ENCODE results near the gene PEX5L. TPM values are rescaled to one million over a fixed set of nuclear protein-coding genes. Genes with fewer than 3 reads are reported as not detected.

Gene PEX5L
- polyA plus RNA-seq, 6 donors from 2014 or later: 0.13 TPM; not detected in 5

DNA sequence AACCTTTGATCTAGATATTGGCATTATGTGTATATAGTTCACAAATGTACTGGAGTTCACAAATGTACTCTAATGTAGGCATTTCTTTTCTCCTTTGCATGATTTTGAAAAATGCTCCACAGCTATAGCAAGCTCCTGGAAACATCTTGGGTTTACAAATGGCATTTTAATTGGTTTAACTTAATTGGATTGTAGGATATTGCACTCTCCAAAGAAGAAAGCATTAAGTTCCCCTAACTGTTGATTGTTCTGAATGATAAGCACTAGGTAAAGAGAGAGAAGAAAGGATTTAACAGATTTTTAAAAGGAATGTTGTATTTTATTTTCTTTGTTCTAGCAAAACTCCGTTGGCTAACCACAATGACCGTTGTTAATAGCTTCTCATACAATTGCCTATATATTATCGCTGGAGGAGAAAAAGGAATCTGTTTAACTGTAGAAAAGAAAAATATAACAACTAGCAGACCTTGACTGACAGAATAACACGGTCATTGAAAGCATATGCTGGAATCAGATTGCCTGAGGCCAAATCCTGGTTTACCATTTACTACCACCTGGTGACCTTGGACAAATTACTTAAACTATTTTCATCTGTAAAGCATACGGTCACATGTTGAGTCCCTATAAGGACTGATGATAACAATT lies 170.8 kb downstream of the PEX5L start:
- Mint-ChIP-seq H3K27me3 (peaks cover 0 to 6% (median 0%) of the 10 kb centered on the region in 3 donors), H3K36me3 (no peaks in the 10 kb centered on the region), H3K9me3 (peaks cover 0 to 4% (median 0%) of the 10 kb centered on the region in 7 donors), H3K4me3 (no peak overlapping the region), H3K4me1 (no peaks in the 10 kb centered on the region), H3K27ac (no peak overlapping the region)
- DNase-seq: no peak
- no peak for ATAC-seq (ENCODE audit: low read depth in 2 of 2)

DNA sequence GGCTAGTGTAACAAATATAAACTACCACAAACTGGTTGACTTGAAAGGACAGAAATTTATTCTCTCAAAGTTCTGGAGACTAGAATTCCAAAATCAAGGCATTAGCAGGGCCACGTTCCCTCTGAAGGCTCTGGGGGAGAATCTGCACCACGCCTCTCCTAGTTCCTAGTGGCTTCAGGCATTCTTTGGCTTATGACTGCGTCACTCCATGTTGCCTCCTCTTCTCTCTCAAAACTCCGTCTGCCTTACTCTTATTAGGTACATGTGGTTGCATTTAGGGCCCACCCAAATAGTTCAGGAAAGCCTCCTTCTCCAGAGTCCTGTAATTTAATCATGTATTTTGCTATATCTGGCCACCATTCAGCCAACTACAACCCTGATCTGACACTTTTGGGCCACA lies 174.8 kb downstream of the PEX5L start:
- DNase-seq: no peak
- H3K4me3 Mint-ChIP-seq: no peak overlapping the region

DNA sequence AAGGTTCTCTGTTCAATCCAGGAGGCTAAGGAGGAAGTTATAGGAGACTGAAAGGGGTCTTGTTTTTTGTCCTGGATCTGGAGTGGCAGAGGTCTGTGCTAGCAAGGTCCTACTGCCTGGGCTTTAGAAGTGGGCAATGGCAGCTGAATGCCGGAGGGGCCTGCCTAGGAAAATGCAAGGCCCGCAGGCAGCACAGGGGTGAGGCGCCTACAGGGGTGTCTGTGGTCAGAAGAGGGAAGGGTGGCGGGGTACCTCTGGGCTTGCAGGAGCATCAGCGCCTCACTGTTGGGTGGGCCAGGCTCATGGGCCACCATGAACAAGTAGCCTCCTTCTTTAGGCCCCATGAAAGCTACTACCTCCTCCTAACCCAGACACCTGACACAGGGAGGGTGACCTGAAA lies 175.4 kb downstream of the PEX5L start:
- no peak overlapping the region for H3K4me3 Mint-ChIP-seq
- H3K27me3 Mint-ChIP-seq: peaks cover 0 to 16% (median 4%) of the 10 kb centered on the region in 3 donors
- peaks cover 0 to 4% (median 0%) of the 10 kb centered on the region in 7 donors for H3K9me3 Mint-ChIP-seq
- H3K36me3 Mint-ChIP-seq: no peaks in the 10 kb centered on the region
- H3K4me1 Mint-ChIP-seq: no peaks in the 10 kb centered on the region
- DNase-seq (no peak), ATAC-seq (ENCODE audit: low read depth in 2 of 2) (no peak)
- no peak overlapping the region for H3K27ac Mint-ChIP-seq

More for the DNA sequence above, 174.8 kb downstream of the PEX5L start:
- Mint-ChIP-seq H3K36me3 (no peaks in the 10 kb centered on the region), H3K9me3 (peaks cover 0 to 4% (median 0%) of the 10 kb centered on the region in 7 donors), H3K27me3 (peaks cover 0 to 10% (median 4%) of the 10 kb centered on the region in 3 donors), H3K27ac (no peak overlapping the region), H3K4me1 (no peaks in the 10 kb centered on the region)
- ATAC-seq (ENCODE audit: low read depth in 2 of 2): no peak

DNA sequence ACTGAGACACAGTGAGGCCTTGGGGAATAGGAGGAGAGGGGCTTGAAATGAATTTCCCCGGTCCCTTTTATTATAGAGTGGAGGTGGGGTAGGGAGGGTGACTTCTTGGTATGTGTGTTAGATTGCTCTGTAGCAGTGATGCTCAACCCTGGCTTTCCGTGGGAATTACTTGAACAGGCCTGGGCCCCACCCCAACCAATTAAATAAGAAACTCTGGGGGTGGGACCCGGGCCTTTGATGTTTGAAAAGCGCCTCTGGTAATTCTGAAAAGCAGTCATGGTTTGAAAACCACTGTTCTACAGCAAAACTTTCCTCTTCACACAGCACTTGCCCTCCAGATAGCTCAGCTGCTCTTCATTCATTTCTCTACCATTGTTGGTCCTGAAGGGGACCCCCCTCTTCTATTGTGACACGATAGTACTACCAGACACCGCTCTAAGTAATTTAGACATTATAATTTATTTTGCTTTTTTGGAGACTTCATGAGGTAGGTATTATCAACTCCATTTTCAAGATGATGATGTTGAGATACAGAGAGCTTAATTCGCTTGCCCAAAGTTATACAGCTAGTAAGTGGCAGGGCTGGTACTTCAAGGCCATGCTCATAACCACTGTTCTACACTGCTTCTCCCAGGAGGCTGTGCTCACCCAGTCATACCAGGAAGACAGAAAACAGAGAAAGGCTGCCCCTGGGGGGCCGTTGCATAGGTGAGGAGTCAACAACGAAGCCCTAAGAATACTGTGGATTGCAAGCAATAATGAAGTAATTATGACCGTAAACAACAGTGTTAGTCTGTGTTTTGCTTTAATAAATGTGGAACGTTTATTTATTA lies 176.2 kb downstream of the PEX5L start:
- H3K36me3 Mint-ChIP-seq: no peaks in the 10 kb centered on the region
- DNase-seq (no peak), ATAC-seq (ENCODE audit: low read depth in 2 of 2) (no peak)
- H3K27ac Mint-ChIP-seq: peak overlapping the region in 1 of 6 donors; percentile 39
- H3K4me1 Mint-ChIP-seq: no peaks in the 10 kb centered on the region
- peaks cover 0 to 16% (median 4%) of the 10 kb centered on the region in 3 donors for H3K27me3 Mint-ChIP-seq
- peaks cover 0 to 4% (median 0%) of the 10 kb centered on the region in 7 donors for H3K9me3 Mint-ChIP-seq
- no peak overlapping the region for H3K4me3 Mint-ChIP-seq

DNA sequence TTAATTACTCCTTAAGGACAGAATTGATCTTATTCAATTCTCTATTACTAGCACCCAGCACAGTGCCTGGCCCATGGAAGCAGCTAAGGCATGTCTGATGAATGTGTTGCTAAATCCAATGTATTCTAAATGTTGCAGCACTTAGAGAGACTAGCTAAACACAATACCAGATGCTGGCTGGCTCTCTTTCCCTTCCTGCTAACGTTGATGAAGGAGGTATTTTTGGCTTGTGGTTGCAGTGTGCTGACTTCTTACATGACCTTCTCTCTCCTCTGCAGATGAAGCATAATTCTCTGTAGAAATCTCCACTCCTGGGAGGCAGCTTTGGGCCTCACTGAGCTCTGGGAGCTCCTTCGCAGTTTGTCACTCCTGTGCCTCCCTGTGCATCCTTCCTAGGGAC lies 183.6 kb downstream of the PEX5L start:
- H3K27me3 Mint-ChIP-seq: peaks cover 0 to 19% (median 17%) of the 10 kb centered on the region in 3 donors
- ATAC-seq (ENCODE audit: low read depth in 2 of 2): no peak
- H3K27ac Mint-ChIP-seq: no peak overlapping the region
- H3K4me1 Mint-ChIP-seq: no peaks in the 10 kb centered on the region
- H3K9me3 Mint-ChIP-seq: no peaks in the 10 kb centered on the region
- no peaks in the 10 kb centered on the region for H3K36me3 Mint-ChIP-seq
- no peak overlapping the region for H3K4me3 Mint-ChIP-seq
- DNase-seq: no peak

DNA sequence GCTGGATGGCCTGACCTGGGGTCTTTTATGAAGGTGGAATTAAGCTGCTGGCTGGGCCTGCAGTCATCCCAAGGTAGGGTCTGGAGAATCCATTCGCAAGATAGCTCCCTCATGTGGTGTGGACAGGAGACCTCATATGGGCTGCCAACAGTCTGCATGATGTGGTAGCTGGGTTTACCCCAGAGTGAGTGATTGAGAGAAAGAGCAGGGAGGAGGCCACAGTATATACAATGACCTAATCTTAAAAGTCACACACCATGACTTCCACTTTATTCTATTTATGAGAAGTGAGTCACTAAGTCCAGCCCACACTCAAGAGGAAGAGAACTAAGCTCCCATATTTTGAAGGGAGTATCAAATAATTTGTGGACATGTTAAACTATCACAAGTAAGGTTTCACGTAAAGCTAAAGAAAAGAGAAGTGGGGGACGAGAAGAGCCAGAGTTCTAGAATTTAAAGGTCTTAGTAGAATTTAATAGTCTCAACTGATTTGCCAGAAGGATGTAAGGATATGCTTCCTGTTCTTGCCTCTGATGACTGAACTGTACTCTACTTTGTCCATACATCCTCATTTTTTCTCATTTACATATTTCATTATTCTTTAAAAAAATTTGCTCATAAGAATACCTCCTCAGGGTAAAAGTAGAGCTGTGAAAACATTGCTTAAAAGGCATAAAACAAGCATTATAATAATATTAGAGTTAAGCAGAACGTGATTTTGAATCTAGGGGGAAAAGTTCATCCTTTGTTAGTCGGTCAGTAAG lies 184.4 kb downstream of the PEX5L start:
- Mint-ChIP-seq H3K9me3 (no peaks in the 10 kb centered on the region), H3K27ac (no peak overlapping the region), H3K36me3 (no peaks in the 10 kb centered on the region), H3K27me3 (peaks cover 0 to 19% (median 16%) of the 10 kb centered on the region in 3 donors), H3K4me3 (no peak overlapping the region), H3K4me1 (no peaks in the 10 kb centered on the region)
- DNase-seq (no peak), ATAC-seq (ENCODE audit: low read depth in 2 of 2) (no peak)

DNA sequence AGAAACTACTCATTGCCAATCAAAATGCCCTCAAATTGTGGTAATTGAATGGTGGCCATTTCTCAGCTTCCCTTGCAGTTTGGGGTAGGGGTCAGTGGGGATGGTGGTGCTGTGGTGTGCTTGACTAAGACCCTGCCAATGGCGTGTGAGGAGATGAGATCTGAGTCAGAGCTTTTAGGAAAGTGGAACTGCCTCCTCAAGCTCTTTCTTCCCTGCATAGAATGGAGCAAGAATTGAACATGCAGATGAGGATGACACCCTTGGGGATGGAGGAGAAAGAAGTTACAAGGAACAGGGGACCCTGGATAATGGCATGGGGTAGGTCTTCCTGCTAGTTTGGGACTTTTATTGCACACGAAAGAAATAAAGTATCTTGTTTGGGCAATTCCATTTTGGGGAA lies 188.0 kb downstream of the PEX5L start:
- DNase-seq (no peak), ATAC-seq (ENCODE audit: low read depth in 2 of 2) (no peak)
- Mint-ChIP-seq H3K36me3 (no peaks in the 10 kb centered on the region), H3K4me3 (no peak overlapping the region), H3K27ac (no peak overlapping the region), H3K9me3 (no peaks in the 10 kb centered on the region), H3K27me3 (peaks cover 0 to 16% (median 10%) of the 10 kb centered on the region in 3 donors), H3K4me1 (no peaks in the 10 kb centered on the region)

DNA sequence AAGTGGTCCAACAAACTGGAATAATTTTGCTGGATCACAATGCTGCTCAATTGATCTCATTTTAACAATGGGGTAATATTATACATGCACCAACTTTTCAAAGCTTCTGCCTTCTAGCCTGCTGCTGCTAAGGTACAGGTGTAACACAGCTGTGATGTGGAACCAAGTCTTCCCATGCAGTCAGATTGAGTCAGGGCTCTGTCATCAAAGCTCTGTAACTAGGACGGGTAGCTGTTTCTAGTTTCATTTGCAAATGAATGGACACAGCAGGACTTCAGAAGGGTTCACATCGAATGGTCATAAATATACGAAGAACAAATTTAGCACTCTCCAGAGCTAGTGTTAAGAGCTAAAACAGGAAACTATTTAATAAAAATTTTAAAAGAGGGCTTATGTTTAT lies 194.7 kb downstream of the PEX5L start:
- no peak overlapping the region for H3K4me3 Mint-ChIP-seq
- DNase-seq (no peak), ATAC-seq (ENCODE audit: low read depth in 2 of 2) (no peak)
- H3K4me1 Mint-ChIP-seq: no peaks in the 10 kb centered on the region
- peaks cover 13 to 30% (median 28%) of the 10 kb centered on the region in 3 donors for H3K27me3 Mint-ChIP-seq
- H3K36me3 Mint-ChIP-seq: no peaks in the 10 kb centered on the region
- H3K9me3 Mint-ChIP-seq: no peaks in the 10 kb centered on the region
- H3K27ac Mint-ChIP-seq: no peak overlapping the region

DNA sequence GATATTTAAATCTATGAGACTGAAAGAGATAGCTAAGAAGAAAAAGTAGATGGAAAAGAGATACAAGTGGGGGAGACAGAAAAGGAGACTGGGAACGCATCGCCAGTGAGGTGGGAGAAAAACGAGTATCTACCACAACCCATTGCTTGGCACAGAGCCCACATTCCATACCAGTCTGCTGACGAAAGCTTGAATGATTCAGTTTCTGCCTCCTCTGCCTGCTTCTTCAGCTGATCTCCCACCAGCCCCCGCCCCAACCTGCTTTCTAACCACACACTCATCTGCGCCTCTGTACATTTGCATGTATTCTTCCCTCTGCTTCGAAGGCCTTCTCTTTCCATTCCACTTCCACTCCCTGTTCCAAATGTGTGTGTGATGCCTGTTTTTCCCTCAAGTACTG lies 195.8 kb downstream of the PEX5L start:
- no peak for DNase-seq
- H3K36me3 Mint-ChIP-seq: no peaks in the 10 kb centered on the region
- H3K4me3 Mint-ChIP-seq: no peak overlapping the region
- H3K27me3 Mint-ChIP-seq: peaks cover 14 to 30% (median 28%) of the 10 kb centered on the region in 3 donors
- H3K9me3 Mint-ChIP-seq: no peaks in the 10 kb centered on the region
- no peak overlapping the region for H3K27ac Mint-ChIP-seq
- no peak for ATAC-seq (ENCODE audit: low read depth in 2 of 2)
- no peaks in the 10 kb centered on the region for H3K4me1 Mint-ChIP-seq

DNA sequence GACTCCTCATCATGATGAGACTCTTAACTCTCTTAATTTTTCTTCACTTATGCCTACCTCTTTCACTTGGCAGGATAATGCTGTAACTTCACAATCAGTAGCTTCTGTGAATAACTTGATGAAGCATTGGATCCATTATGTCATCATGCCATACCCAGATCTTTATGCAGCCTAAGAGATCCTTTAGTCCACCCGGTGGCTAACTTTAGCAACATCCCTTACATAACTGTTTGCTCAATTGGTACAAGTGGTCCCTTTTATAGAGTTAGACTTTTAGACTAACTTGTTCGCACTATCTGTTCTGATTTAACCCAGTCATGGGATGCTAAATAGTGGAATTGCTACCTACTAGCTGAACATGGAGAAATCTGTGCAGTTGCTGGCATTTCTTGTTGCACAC lies 199.4 kb downstream of the PEX5L start:
- Mint-ChIP-seq H3K27me3 (peaks cover 20 to 40% (median 25%) of the 10 kb centered on the region in 3 donors), H3K36me3 (no peaks in the 10 kb centered on the region), H3K4me3 (no peak overlapping the region), H3K9me3 (peaks cover 0 to 1% (median 0%) of the 10 kb centered on the region in 7 donors), H3K4me1 (no peaks in the 10 kb centered on the region), H3K27ac (no peak overlapping the region)
- ATAC-seq (ENCODE audit: low read depth in 2 of 2) (no peak), DNase-seq (no peak)

DNA sequence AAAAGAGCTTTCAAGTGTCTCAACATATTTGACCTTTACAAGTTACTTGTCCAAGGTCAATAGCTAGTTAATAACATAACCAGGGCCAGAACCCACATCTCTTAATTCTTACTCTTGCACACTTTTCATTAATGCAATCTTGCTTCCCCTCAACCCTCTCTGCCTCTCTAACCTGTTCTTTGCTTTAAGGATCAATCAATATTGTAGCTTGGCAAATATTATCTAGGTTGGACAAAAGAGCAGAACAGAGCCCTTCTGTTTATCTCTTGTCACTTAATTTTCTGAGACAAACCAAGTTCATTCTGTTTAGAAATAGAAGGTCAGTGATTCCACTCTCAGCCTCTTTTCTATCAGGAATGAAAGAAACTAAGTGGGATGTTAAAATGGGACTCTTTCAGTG lies 203.4 kb downstream of the PEX5L start:
- no peaks in the 10 kb centered on the region for H3K36me3 Mint-ChIP-seq
- DNase-seq: no peak
- H3K4me1 Mint-ChIP-seq: no peaks in the 10 kb centered on the region
- peaks cover 9 to 27% (median 12%) of the 10 kb centered on the region in 3 donors for H3K27me3 Mint-ChIP-seq
- H3K4me3 Mint-ChIP-seq: no peak overlapping the region
- H3K27ac Mint-ChIP-seq: no peak overlapping the region
- H3K9me3 Mint-ChIP-seq: peaks cover 0 to 1% (median 0%) of the 10 kb centered on the region in 7 donors
- no peak for ATAC-seq (ENCODE audit: low read depth in 2 of 2)

DNA sequence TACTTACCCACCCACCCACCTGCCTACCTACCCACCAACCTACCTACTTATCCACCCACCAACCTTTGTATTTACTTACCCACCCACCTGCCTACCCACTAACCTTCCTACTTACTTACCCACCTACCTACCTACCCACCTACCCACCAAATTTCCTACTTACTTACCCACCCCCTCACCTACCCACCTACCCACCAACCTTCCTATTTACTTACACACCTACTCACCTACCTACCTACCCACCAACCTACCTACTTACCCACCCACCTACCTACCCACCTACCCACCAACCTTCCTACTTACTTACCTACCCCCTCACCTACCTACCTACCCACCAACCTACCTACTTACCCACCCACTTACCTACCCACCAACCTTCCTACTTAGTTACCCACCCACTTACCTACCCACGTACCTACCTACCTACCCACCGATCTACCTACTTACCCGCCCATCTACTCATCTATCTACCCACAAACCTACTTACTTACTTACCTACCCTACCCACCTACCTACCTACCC lies 204.3 kb downstream of the PEX5L start:
- no peak for ATAC-seq (ENCODE audit: low read depth in 2 of 2)
- H3K36me3 Mint-ChIP-seq: no peaks in the 10 kb centered on the region
- DNase-seq: no peak
- H3K4me3 Mint-ChIP-seq: no peak overlapping the region
- H3K27ac Mint-ChIP-seq: no peak overlapping the region
- H3K27me3 Mint-ChIP-seq: peaks cover 9 to 27% (median 18%) of the 10 kb centered on the region in 3 donors
- peaks cover 0 to 1% (median 0%) of the 10 kb centered on the region in 7 donors for H3K9me3 Mint-ChIP-seq
- no peaks in the 10 kb centered on the region for H3K4me1 Mint-ChIP-seq

DNA sequence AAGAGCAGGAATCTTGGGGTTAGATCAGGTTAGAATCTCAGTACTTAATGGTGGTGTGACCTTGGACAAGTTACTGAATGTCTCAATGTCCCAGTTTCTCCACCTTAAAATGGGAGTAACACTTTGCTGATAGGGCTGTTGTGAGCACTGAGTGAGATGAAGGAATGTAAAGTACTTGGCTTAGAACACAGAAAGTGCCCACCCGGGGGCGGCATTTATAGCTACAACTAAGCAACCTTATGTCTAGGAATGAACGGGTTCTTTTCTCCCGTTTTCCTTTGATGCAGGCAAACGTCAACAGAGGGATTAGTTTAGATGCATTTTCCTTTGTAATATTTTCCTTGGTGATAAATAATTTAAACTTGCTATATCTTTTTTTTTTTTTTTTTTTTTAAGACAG lies 207.3 kb downstream of the PEX5L start:
- no peak for ATAC-seq (ENCODE audit: low read depth in 2 of 2)
- H3K36me3 Mint-ChIP-seq: no peaks in the 10 kb centered on the region
- H3K27me3 Mint-ChIP-seq: peaks cover 16 to 34% (median 18%) of the 10 kb centered on the region in 3 donors
- H3K27ac Mint-ChIP-seq: no peak overlapping the region
- no peak overlapping the region for H3K4me3 Mint-ChIP-seq
- no peak for DNase-seq
- H3K4me1 Mint-ChIP-seq: no peaks in the 10 kb centered on the region
- peaks cover 0 to 1% (median 0%) of the 10 kb centered on the region in 7 donors for H3K9me3 Mint-ChIP-seq
